Endothelial cell of umbilical vein (primary cell): ENCODE data around the gene GAP43. TPM values are rescaled to one million over a fixed set of nuclear protein-coding genes. Genes with fewer than 3 reads are reported as not detected.

Experiments used
- BruUV-seq: library from RNA; stranded (reverse); fragments of 400-500 nt; replicated peaks from 2 replicates; lab custom pipeline; 2021; lab: Mats Ljungman, UMichigan
- CTCF ChIA-PET: fragments of 300-600, 350-600 bp; sonication (Branson Sonifier 250); formaldehyde crosslinking; loops from one replicate; lab custom pipeline; 2021; ENCODE audit warnings: antibody characterized with exemption, inconsistent platforms; lab: Charles Lee
- POLR2A ChIA-PET: fragments of 300-600, 350-600 bp; sonication (Branson Sonifier 250); formaldehyde crosslinking; loops from one replicate; lab custom pipeline; 2021; ENCODE audit warnings: antibody characterized with exemption, inconsistent platforms; lab: Charles Lee
- DNase-seq: peaks from one replicate; pipeline ENCODE4 v3.0.0-alpha.2; 2011; ENCODE audit warnings: low read depth, low spot score
- FAIRE-seq: peaks from 2 replicates; lab custom pipeline; 2011; peaks lifted over from hg19 to GRCh38; lab: Jason Lieb, UNC
- H2AFZ ChIP-seq: 2 replicates; pipeline ENCODE4 v1.6.0; 2012; ENCODE audit warnings: low read depth, low read length, control low read depth, inconsistent platforms
- H3K27ac ChIP-seq: 2 replicates; pipeline ENCODE4 v1.5.1; 2011; ENCODE audit warnings: low read depth, mild to moderate bottlenecking, control low read depth, low read length, moderate library complexity; ENCODE audit not compliant: insufficient read depth
- H3K27me3 ChIP-seq, 2 experiments: 2 replicates each; pipeline versions ENCODE4 v1.6.0 to v1.6.1; 2011; ENCODE audit warnings: low read length in 2 of 2, mixed read lengths in 1 of 2; ENCODE audit not compliant: control insufficient read depth in 2 of 2, insufficient read depth in 2 of 2
- H3K36me3 ChIP-seq, 2 experiments: 2 replicates in 1 of 2; 3 replicates in 1 of 2; pipeline ENCODE4 v1.5.1; 2011; ENCODE audit warnings: low read length in 2 of 2, mild to moderate bottlenecking in 1 of 2, moderate library complexity in 1 of 2; ENCODE audit not compliant: control insufficient read depth in 2 of 2, insufficient read depth in 2 of 2; ENCODE audit errors: extremely low read depth in 1 of 2
- H3K4me1 ChIP-seq: 3 replicates; pipeline ENCODE4 v1.5.1; 2011; ENCODE audit warnings: mild to moderate bottlenecking, low read length; ENCODE audit not compliant: control insufficient read depth, insufficient read depth; ENCODE audit errors: extremely low read depth
- H3K4me2 ChIP-seq: 2 replicates; pipeline ENCODE4 v1.6.1; 2011; ENCODE audit warnings: low read length, control low read depth, mixed read lengths; ENCODE audit not compliant: insufficient read depth
- H3K4me3 ChIP-seq, 3 experiments: fragments of 200-600 bp in 1 of 3; sonication (generic), shearing (Covaris generic) in 1 of 3; replicated peaks in 1 of 3; 2 replicates each; pipeline ENCODE4 v1.5.1; 2011 to 2016; ENCODE audit warnings: control low read depth in 3 of 3, low read length in 3 of 3, mild to moderate bottlenecking in 2 of 3, inconsistent platforms in 1 of 3, low read depth in 1 of 3, moderate library complexity in 1 of 3; ENCODE audit not compliant: insufficient read depth in 1 of 3
- H3K79me2 ChIP-seq: 2 replicates; pipeline ENCODE4 v1.6.0; 2012; ENCODE audit warnings: low read length, inconsistent platforms; ENCODE audit not compliant: control insufficient read depth, insufficient read depth
- H3K9ac ChIP-seq: replicated peaks from 2 replicates; pipeline ENCODE3; 2011; ENCODE audit warnings: low read length, control low read depth; ENCODE audit not compliant: insufficient read depth; ENCODE audit errors: extremely low read depth
- H3K9me1 ChIP-seq: replicated peaks from 3 replicates; pipeline ENCODE4 v1.6.0; 2011; ENCODE audit warnings: mild to moderate bottlenecking, low read length; ENCODE audit not compliant: control insufficient read depth, insufficient read depth; ENCODE audit errors: extremely low read depth
- H3K9me3 ChIP-seq: replicated peaks from 2 replicates; pipeline ENCODE4 v1.5.1; 2012; ENCODE audit warnings: low read length, inconsistent platforms; ENCODE audit not compliant: control insufficient read depth, insufficient read depth
- H4K20me1 ChIP-seq: replicated peaks from 2 replicates; pipeline ENCODE3; 2011; ENCODE audit warnings: mild to moderate bottlenecking, low read length; ENCODE audit not compliant: control insufficient read depth, insufficient read depth; ENCODE audit errors: extremely low read depth
- EZH2 ChIP-seq: IDR thresholded peaks from 2 replicates; pipeline ENCODE4 v1.6.1; 2012; ENCODE audit warnings: borderline replicate concordance, low read depth, mild to moderate bottlenecking, moderate library complexity, low read length, inconsistent platforms; ENCODE audit not compliant: severe bottlenecking
- FOS ChIP-seq: IDR thresholded peaks from 2 replicates; pipeline ENCODE4 v1.6.1; 2011; ENCODE audit warnings: mild to moderate bottlenecking, low read length, moderate library complexity, borderline replicate concordance; ENCODE audit not compliant: insufficient read depth
- GATA2 ChIP-seq: IDR thresholded peaks from 2 replicates; pipeline ENCODE4 v1.7.0; 2011; ENCODE audit warnings: low read depth, mild to moderate bottlenecking, moderate library complexity, mixed read lengths, low read length; ENCODE audit not compliant: insufficient read length, insufficient read depth
- JUN ChIP-seq: IDR thresholded peaks from 2 replicates; pipeline ENCODE4 v1.6.1; 2011; ENCODE audit warnings: borderline replicate concordance, low read depth; ENCODE audit not compliant: insufficient read length, insufficient read depth
- MYC ChIP-seq: IDR thresholded peaks from one replicate; pipeline ENCODE4 v1.6.1; 2011; ENCODE audit warnings: mild to moderate bottlenecking, low read depth, low read length
- POLR2A ChIP-seq: IDR thresholded peaks from 2 replicates; pipeline ENCODE4 v1.6.1; 2012; ENCODE audit warnings: low read depth, mild to moderate bottlenecking, control low read depth, low read length
- POLR2AphosphoS5 ChIP-seq: IDR thresholded peaks from 2 replicates; pipeline ENCODE4 v1.6.1; 2012; ENCODE audit warnings: low read depth, mild to moderate bottlenecking, control low read depth, low read length, moderate library complexity; ENCODE audit not compliant: insufficient read depth
- dilution Hi-C: fragments of 300-500 bp; cut with MboI; formaldehyde crosslinking; loops from one replicate; pipeline ENCODE4 v1.15.0; 2019; ENCODE audit warnings: low sequenced_read_pairs; ENCODE audit not compliant: extremely low pct_ligation_motif_present
- intact Hi-C: fragments of 100-400 bp; cut with micrococcal nuclease; formaldehyde crosslinking; loops from one replicate; pipeline ENCODE4 v1.10.0; 2022
- polyA plus RNA-seq, 4 experiments: library from polyadenylated mRNA; depleted of rRNA in 3 of 4; stranded (reverse) in 3 of 4; unstranded in 1 of 4; fragments of >200 nt; gene quantifications; 2 replicates each; pipeline versions ENCODE4 v1.2.1 to v1.2.3, GENCODE V29; 2011 to 2012; ENCODE audit warnings: missing spikeins in 1 of 4
- total RNA-seq: library from RNA; stranded (reverse); gene quantifications from 2 replicates; pipeline ENCODE4 v1.2.3, GENCODE V29; 2021
- TF ChIP-seq, protein P1 (sequence below), 2 donors: IDR thresholded peaks; 1 replicate in 1 of 2; 2 replicates in 1 of 2; pipeline ENCODE4 v1.5.1; 2011; ENCODE audit warnings: low read length in 2 of 2, mild to moderate bottlenecking in 2 of 2, moderate library complexity in 2 of 2, control low read depth in 1 of 2, inconsistent platforms in 1 of 2, low read depth in 1 of 2; ENCODE audit not compliant: insufficient read depth in 1 of 2; ENCODE audit errors: extremely low read depth in 1 of 2
- TF ChIP-seq, protein P2 (sequence below): IDR thresholded peaks from 2 replicates; pipeline ENCODE4 v1.6.1; 2011; ENCODE audit not compliant: insufficient read depth, insufficient read length

Gene GAP43
- total and polyA plus RNA-seq, 2 donors (not counting 3 experiments of a cell fraction or from before 2014, with no cell fraction given), result 0.06 TPM; not detected in 1

DNA sequence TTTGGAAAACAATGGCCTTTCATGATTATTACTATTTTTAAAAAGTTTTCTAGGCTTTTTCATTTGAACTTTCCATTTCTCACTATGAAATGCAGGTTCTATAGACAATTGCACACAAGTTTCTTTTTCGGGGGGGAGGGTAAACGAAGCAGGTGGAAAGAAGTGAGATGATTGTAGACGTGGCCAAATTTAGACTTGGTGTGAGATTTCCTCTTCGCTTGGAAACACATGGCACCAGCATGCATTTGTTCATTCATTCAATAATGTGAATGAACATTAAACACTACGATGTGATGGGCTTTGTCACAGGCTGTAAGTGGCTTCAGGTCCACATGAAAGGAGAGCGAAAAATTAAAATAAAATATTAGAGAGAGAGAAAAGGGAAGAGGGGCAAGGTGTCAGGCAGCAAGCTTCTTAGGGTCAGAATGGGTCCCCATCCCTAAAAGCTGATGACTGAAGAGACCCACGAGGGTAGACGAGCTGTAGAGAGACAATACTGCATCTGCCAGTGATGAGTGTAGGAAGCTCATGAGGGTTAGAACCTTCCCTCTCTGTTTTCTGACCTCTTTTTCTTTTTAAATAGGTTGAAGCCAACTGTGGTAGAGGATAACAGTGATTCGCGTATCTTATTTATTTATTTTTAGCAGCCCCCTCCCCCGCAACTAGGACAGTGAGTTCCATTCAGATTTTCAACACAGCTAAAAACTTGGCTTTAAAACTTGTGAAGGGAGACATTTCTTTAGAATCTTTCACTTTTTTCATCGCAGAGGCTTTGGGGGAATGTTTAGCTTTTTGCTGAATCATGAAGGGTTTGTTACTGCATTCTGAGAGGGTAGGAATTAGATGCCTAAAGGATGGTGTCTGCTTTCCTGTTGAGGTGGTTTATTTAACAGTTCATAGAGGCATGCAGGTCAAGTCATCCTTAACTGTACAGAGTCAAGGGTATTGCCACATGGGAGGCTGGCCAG is 36.2 kb downstream of the GAP43 start:
- no peaks in the 10 kb centered on the region for H3K9me3 ChIP-seq
- FAIRE-seq (no peak), DNase-seq (no peak)
- TF ChIP-seq GATA2 (no peak), FOS (no peak), EZH2 (no peak), JUN (no peak), POLR2A (no peak), MYC (no peak), POLR2AphosphoS5 (no peak)
- TF ChIP-seq, protein P1, sequence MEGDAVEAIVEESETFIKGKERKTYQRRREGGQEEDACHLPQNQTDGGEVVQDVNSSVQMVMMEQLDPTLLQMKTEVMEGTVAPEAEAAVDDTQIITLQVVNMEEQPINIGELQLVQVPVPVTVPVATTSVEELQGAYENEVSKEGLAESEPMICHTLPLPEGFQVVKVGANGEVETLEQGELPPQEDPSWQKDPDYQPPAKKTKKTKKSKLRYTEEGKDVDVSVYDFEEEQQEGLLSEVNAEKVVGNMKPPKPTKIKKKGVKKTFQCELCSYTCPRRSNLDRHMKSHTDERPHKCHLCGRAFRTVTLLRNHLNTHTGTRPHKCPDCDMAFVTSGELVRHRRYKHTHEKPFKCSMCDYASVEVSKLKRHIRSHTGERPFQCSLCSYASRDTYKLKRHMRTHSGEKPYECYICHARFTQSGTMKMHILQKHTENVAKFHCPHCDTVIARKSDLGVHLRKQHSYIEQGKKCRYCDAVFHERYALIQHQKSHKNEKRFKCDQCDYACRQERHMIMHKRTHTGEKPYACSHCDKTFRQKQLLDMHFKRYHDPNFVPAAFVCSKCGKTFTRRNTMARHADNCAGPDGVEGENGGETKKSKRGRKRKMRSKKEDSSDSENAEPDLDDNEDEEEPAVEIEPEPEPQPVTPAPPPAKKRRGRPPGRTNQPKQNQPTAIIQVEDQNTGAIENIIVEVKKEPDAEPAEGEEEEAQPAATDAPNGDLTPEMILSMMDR (IDR thresholded peaks at IDR 0.05; ENCODE audit: extremely low read depth in 1 of 2, insufficient read depth in 1 of 2, low read depth in 1 of 2, low read length in 2 of 2), result no peak
- TF ChIP-seq, protein P2, sequence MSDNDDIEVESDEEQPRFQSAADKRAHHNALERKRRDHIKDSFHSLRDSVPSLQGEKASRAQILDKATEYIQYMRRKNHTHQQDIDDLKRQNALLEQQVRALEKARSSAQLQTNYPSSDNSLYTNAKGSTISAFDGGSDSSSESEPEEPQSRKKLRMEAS, result no peak
- dilution Hi-C loops (no loop called here), intact Hi-C loops (loop anchor here (2.0 to 10.0 kb wide), 3 partner anchors 141 to 1445 kb away; no protein-coding TSS in a partner anchor)
- ChIA-PET POLR2A (interaction anchor here (0.6 kb wide), 2 partner anchors 10 to 557 kb away, joined by 4 read pairs; no protein-coding TSS in a partner anchor), CTCF (interaction anchor here (1.4 kb wide), 1 partner anchor 125 kb away, joined by 4 read pairs; no protein-coding TSS in a partner anchor)
- peak overlapping the region; percentile 97 for H3K4me2 ChIP-seq
- no peak overlapping the region for H3K27ac ChIP-seq
- H2AFZ ChIP-seq, result no peak overlapping the region
- peaks cover 8 to 10% of the 10 kb centered on the region in 2 experiments for H3K27me3 ChIP-seq
- H3K4me3 ChIP-seq, result peak overlapping the region in 1 of 3 experiments; percentile 82
- H3K4me1 ChIP-seq, result peaks cover 12% of the 10 kb centered on the region
- no peaks in the 10 kb centered on the region for H3K9me1 ChIP-seq
- H3K36me3 ChIP-seq, result no peaks in the 10 kb centered on the region
- H3K9ac ChIP-seq, result peak overlapping the region; percentile 98
- BruUV-seq, result no TSS peak
- no peaks in the 10 kb centered on the region for H3K79me2 ChIP-seq
- no peaks in the 10 kb centered on the region for H4K20me1 ChIP-seq
